ENCODE measurements around the gene AMY1B.
"Not testable (repeated sequence)": the region's sequence is repeated elsewhere in the genome, so short reads cannot be mapped to it uniquely, and the experiment has no call there.

AMY1B gene

DNA sequence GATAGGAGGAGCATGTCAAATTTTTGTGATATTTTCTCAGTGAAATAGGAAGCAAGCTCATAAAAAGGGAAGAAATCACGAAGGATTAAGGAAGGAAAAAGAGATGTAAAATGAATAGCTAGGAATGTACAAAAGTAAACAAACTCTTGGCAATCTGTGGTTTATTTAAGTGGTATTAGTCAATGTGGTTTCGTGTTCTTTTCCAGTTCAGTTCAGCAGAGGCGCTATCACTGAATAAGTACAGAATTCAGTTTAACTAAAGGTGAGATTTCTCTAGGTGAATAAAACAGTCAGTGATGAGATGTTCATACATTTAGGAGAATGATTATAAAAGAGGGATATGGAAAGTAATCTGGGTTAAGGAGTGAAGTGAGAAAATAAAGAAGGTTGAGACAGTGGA, 52.1 kb downstream of the AMY1B start:
- not testable (repeated sequence) for H3K36me3 ChIP-seq (ENCODE audit: insufficient read depth, low read length); DNase-seq; H3K9ac ChIP-seq (ENCODE audit: low read depth, low read length); H3K9me3 ChIP-seq (ENCODE audit: insufficient read depth, low read length, severe bottlenecking); ATAC-seq (ENCODE audit: insufficient read depth, low read depth); H3K4me1 ChIP-seq (ENCODE audit: insufficient read depth, low read length); H3K4me2 ChIP-seq (ENCODE audit: insufficient read depth, low read length); H3K4me3 ChIP-seq (ENCODE audit: low read depth in 1 of 2, low read length in 2 of 2); H3K27ac ChIP-seq (ENCODE audit: low read length); H4K20me1 ChIP-seq (ENCODE audit: insufficient read depth, low read length); H2AFZ ChIP-seq (ENCODE audit: low read depth, low read length); H3K79me2 ChIP-seq (ENCODE audit: insufficient read depth, low read length); H3K27me3 ChIP-seq (ENCODE audit: insufficient read depth, low read length, poor library complexity)

DNA sequence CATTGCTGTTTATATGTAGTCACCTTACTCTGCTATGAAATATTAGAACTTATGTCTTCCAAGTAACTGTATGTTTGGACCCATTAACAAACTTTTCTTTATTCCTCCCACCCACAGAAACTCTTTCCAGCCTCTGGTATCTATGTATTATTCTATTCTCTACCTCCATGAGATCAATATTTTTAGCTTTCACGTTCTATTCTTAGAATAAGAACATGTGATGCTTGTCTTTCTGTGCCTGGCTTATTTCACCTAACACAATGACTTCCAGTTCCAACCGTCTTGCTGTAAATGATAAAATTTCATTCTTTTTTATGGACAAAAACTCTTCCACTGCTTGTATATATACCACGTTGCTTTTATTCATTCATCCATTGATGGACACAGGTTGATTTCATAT, 54.8 kb downstream of the AMY1B start:
- not testable (repeated sequence) for DNase-seq; H3K27ac ChIP-seq (ENCODE audit: low read length); H3K27me3 ChIP-seq (ENCODE audit: insufficient read depth, low read length, poor library complexity); H3K79me2 ChIP-seq (ENCODE audit: insufficient read depth, low read length); H3K36me3 ChIP-seq (ENCODE audit: insufficient read depth, low read length); H3K4me2 ChIP-seq (ENCODE audit: insufficient read depth, low read length); H3K9ac ChIP-seq (ENCODE audit: low read depth, low read length); ATAC-seq (ENCODE audit: insufficient read depth, low read depth); H3K9me3 ChIP-seq (ENCODE audit: insufficient read depth, low read length, severe bottlenecking); H3K4me3 ChIP-seq (ENCODE audit: low read depth in 1 of 2, low read length in 2 of 2); H3K4me1 ChIP-seq (ENCODE audit: insufficient read depth, low read length); H2AFZ ChIP-seq (ENCODE audit: low read depth, low read length); H4K20me1 ChIP-seq (ENCODE audit: insufficient read depth, low read length)
